GM19099 (cell line): ENCODE results near the gene MYO1B.

Experiments used
- POLR2A ChIP-seq: IDR thresholded peaks from 3 replicates; pipeline ENCODE4 v1.6.1; 2011; ENCODE audit warnings: low read depth; ENCODE audit not compliant: insufficient read length; ENCODE audit errors: extremely low read depth

MYO1B gene

GRCh38 chr2:191341436-191341835 lies 96.2 kb downstream of the MYO1B start:
- no peak for TF ChIP-seq POLR2A

- TF ChIP-seq POLR2A: no peak
These were observed 98.7 kb downstream of the MYO1B start for GRCh38 chr2:191343796-191344338.

GRCh38 chr2:191345788-191346187 lies 100.6 kb downstream of the MYO1B start:
- TF ChIP-seq POLR2A: no peak

- TF ChIP-seq POLR2A: no peak
These were observed 102.0 kb downstream of the MYO1B start for GRCh38 chr2:191347154-191347553.

GRCh38 chr2:191347881-191348280 lies 102.7 kb downstream of the MYO1B start:
- no peak for TF ChIP-seq POLR2A

GRCh38 chr2:191349990-191350389 lies 104.8 kb downstream of the MYO1B start:
- TF ChIP-seq POLR2A: no peak

GRCh38 chr2:191350826-191351225 lies 105.6 kb downstream of the MYO1B start:
- no peak for TF ChIP-seq POLR2A

- no peak for TF ChIP-seq POLR2A
These were observed 106.1 kb downstream of the MYO1B start for GRCh38 chr2:191351298-191351697.

- no peak for TF ChIP-seq POLR2A
These were observed 106.7 kb downstream of the MYO1B start for GRCh38 chr2:191351921-191352320.

GRCh38 chr2:191352536-191352935 lies 107.3 kb downstream of the MYO1B start:
- no peak for TF ChIP-seq POLR2A

- TF ChIP-seq POLR2A: no peak
These were observed 110.1 kb downstream of the MYO1B start for GRCh38 chr2:191355170-191355758.

- no peak for TF ChIP-seq POLR2A
These were observed 112.5 kb downstream of the MYO1B start for GRCh38 chr2:191357678-191358077.

GRCh38 chr2:191358325-191359025 lies 113.3 kb downstream of the MYO1B start:
- no peak for TF ChIP-seq POLR2A

GRCh38 chr2:191359133-191359532 lies 113.9 kb downstream of the MYO1B start:
- no peak for TF ChIP-seq POLR2A

- no peak for TF ChIP-seq POLR2A
These were observed 115.7 kb downstream of the MYO1B start for GRCh38 chr2:191360918-191361317.

GRCh38 chr2:191362841-191363240 lies 117.6 kb downstream of the MYO1B start:
- TF ChIP-seq POLR2A: no peak
